ENCODE measurements around the gene CKS2.

CKS2 gene

GRCh38 chr9:89364666-89365531, 53.9 kb downstream of the CKS2 start:
- Histone ChIP-seq H3K9me3 (ENCODE audit: control insufficient read depth, low read length) (no peaks in the 10 kb centered on the region), H3K27me3 (ENCODE audit: control insufficient read depth, insufficient read depth, low read length) (no peaks in the 10 kb centered on the region), H3K27ac (no peak overlapping the region), H3K9ac (no peak overlapping the region), H2AFZ (no peak overlapping the region), H3K79me2 (no peaks in the 10 kb centered on the region), H3K4me1 (no peaks in the 10 kb centered on the region), H3K4me2 (ENCODE audit: low read length) (no peak overlapping the region), H3K4me3 (ENCODE audit: low read depth, low read length) (no peak overlapping the region), H3K36me3 (ENCODE audit: control insufficient read depth, insufficient read depth, low read length) (no peaks in the 10 kb centered on the region)
- TF ChIP-seq CTCF (IDR thresholded peaks at IDR 0.05) = no peak

GRCh38 chr9:89365532-89365912, 54.5 kb downstream of the CKS2 start:
- H3K4me3 ChIP-seq (ENCODE audit: low read depth, low read length) = no peak overlapping the region
- H3K27me3 ChIP-seq (ENCODE audit: control insufficient read depth, insufficient read depth, low read length) = no peaks in the 10 kb centered on the region
- TF ChIP-seq CTCF (IDR thresholded peaks at IDR 0.05) = no peak
- H3K4me1 ChIP-seq = no peaks in the 10 kb centered on the region
- H3K27ac ChIP-seq = no peak overlapping the region
- H3K9ac ChIP-seq = no peak overlapping the region
- H3K36me3 ChIP-seq (ENCODE audit: control insufficient read depth, insufficient read depth, low read length) = no peaks in the 10 kb centered on the region
- H3K9me3 ChIP-seq (ENCODE audit: control insufficient read depth, low read length) = no peaks in the 10 kb centered on the region
- no peak overlapping the region for H2AFZ ChIP-seq
- no peaks in the 10 kb centered on the region for H3K79me2 ChIP-seq
- no peak overlapping the region for H3K4me2 ChIP-seq (ENCODE audit: low read length)
